Left lung (tissue), 10 donors: ENCODE results near the gene RBM46. TPM values are rescaled to one million over a fixed set of nuclear protein-coding genes. Genes with fewer than 3 reads are reported as not detected.
A peak's percentile ranks its signal among the peaks of the same experiment; 100 is the strongest.

Experiments used
- ATAC-seq: fragments of 200-7000 bp; cut with Tn5 transposase; one replicate; pipeline ENCODE4 v1.9.1; 2020; ENCODE audit warnings: moderate library complexity
- DNase-seq, 4 donors: peaks; one replicate each; pipeline ENCODE4 v3.0.0-alpha.2; 2013 to 2020
- H3K27ac ChIP-seq, 2 donors: fragments of 200-600 bp; sonication (generic) in 1 of 2; one replicate each; pipeline versions ENCODE4 v1.5.0 to v1.8.0; 2020 to 2021
- H3K27me3 ChIP-seq, 2 donors: fragments of 200-600 bp; sonication (generic) in 1 of 2; one replicate each; pipeline versions ENCODE4 v1.5.0 to v1.8.0; 2020 to 2021
- H3K36me3 ChIP-seq, 2 donors: fragments of 200-600 bp; sonication (generic) in 1 of 2; one replicate each; pipeline versions ENCODE4 v1.5.0 to v1.8.0; 2020 to 2021
- H3K4me1 ChIP-seq, 2 donors: fragments of 200-600 bp; one replicate each; pipeline ENCODE4 v1.8.0; 2021
- H3K4me3 ChIP-seq, 2 donors: fragments of 200-600 bp; sonication (generic) in 1 of 2; one replicate each; pipeline versions ENCODE4 v1.5.0 to v1.8.0; 2020 to 2021; ENCODE audit warnings: mild to moderate bottlenecking in 1 of 2
- H3K9me3 ChIP-seq, 2 donors: fragments of 200-600 bp; sonication (generic) in 1 of 2; one replicate each; pipeline versions ENCODE4 v1.5.0 to v1.8.0; 2020 to 2021
- intact Hi-C, 2 donors: fragments of 100-400 bp; cut with DNase I; formaldehyde crosslinking; loops; one replicate each; pipeline versions ENCODE4 v1.11.2 to v1.14.2; 2022
- polyA plus RNA-seq, 6 donors: library from polyadenylated mRNA; unstranded; fragments of 120-200 nt; gene quantifications; one replicate each; pipeline ENCODE4 v1.2.1, GENCODE V29; 2013; ENCODE audit not compliant: insufficient read length in 6 of 6
- total RNA-seq, 2 donors: library from RNA; stranded (reverse); fragmentation: NEBNext Ultra II Directional; extraction: Animal tissue kit (Norgen Biotek cat#: 25700); gene quantifications; one replicate each; pipeline ENCODE4 v1.2.1, GENCODE V29; 2021
- TF ChIP-seq, protein P1 (sequence below), 2 donors: fragments of 200-600 bp; sonication (generic) in 1 of 2; IDR thresholded peaks; one replicate each; pipeline versions ENCODE4 v1.5.0 to v1.8.0; 2021; ENCODE audit warnings: antibody characterized with exemption in 2 of 2
- donor health status: DM: no; HTN: yes; CAD: no.
- donor health status: DM: no; HTN: no; CAD: no.

Gene RBM46
- total and polyA plus RNA-seq, 8 donors: 0.06 TPM; not detected in 6

DNA sequence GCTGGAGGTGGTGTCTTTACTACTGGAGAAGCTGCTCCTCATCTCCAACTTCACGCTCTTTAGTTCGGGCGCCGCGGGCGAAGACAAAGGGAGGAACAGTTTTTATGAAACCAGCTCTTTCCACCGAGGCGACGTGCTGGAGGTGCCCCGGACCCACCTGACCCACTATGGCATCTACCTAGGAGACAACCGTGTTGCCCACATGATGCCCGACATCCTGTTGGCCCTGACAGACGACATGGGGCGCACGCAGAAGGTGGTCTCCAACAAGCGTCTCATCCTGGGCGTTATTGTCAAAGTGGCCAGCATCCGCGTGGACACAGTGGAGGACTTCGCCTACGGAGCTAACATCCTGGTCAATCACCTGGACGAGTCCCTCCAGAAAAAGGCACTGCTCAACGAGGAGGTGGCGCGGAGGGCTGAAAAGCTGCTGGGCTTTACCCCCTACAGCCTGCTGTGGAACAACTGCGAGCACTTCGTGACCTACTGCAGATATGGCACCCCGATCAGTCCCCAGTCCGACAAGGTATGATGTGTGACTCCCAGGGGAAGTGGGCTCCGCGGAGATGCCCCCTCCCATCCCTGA lies 36.6 kb upstream of the RBM46 start:
- Histone ChIP-seq H3K4me3 (peak overlapping the region; percentile 32 to 37), H3K27me3 (peaks cover 63% of the 10 kb centered on the region in 2 donors), H3K9me3 (no peaks in the 10 kb centered on the region), H3K27ac (no peak overlapping the region), H3K4me1 (peaks cover 14 to 19% of the 10 kb centered on the region in 2 donors), H3K36me3 (no peaks in the 10 kb centered on the region)
- peak in 1 of 4 donors; percentile 52 for DNase-seq
- TF ChIP-seq, protein P1, sequence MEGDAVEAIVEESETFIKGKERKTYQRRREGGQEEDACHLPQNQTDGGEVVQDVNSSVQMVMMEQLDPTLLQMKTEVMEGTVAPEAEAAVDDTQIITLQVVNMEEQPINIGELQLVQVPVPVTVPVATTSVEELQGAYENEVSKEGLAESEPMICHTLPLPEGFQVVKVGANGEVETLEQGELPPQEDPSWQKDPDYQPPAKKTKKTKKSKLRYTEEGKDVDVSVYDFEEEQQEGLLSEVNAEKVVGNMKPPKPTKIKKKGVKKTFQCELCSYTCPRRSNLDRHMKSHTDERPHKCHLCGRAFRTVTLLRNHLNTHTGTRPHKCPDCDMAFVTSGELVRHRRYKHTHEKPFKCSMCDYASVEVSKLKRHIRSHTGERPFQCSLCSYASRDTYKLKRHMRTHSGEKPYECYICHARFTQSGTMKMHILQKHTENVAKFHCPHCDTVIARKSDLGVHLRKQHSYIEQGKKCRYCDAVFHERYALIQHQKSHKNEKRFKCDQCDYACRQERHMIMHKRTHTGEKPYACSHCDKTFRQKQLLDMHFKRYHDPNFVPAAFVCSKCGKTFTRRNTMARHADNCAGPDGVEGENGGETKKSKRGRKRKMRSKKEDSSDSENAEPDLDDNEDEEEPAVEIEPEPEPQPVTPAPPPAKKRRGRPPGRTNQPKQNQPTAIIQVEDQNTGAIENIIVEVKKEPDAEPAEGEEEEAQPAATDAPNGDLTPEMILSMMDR (IDR thresholded peaks at IDR 0.05): no peak
- peak; percentile 2 for ATAC-seq
- intact Hi-C loops: no loop called here

DNA sequence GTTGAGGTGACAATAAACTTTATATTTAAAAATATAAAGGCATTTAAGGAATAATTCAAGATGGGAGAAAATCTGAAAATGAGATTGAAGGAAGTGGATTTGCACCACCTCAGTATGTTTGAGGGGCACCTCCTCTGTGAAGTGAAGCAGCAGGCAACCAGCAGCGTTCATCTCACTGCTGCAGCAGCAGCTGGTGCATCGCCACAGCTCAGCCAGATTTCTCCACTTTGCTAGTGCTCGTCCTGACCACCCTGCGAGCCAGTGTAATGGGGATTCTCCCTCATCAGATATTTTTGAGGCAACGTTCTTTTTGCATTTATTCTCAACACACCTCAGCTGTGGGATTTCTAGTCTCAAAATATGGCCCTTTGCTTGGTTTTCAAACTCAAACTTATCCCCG lies 23.4 kb upstream of the RBM46 start:
- H3K27ac ChIP-seq: no peak overlapping the region
- H3K4me1 ChIP-seq: no peaks in the 10 kb centered on the region
- no peak for ATAC-seq
- no peaks in the 10 kb centered on the region for H3K9me3 ChIP-seq
- H3K27me3 ChIP-seq: peaks cover 0 to 5% of the 10 kb centered on the region in 2 donors
- TF ChIP-seq, protein P1 (IDR thresholded peaks at IDR 0.05): no peak
- H3K4me3 ChIP-seq: no peak overlapping the region
- no peaks in the 10 kb centered on the region for H3K36me3 ChIP-seq
- intact Hi-C loops: no loop called here
- no peak for DNase-seq

DNA sequence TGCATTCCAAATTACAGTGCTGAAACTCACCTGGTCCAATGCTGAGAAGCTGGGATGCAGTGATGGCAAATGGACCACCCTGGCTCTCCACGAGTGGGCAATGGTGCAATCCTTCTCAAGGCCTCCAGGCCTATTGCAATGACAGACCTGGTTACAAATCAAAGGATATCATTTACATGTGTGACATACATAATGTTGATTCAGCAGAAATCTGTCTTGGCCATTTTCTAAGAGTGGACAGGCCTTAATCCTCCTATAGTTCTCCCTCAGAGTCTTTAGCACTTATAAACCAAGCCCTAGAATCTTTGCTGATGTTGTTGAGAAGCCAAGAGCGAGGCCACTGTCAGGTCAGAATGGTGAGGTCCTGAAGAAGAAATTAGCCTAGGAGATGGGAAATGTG lies 20.2 kb upstream of the RBM46 start:
- H3K4me1 ChIP-seq: no peaks in the 10 kb centered on the region
- ATAC-seq (no peak), DNase-seq (no peak)
- H3K4me3 ChIP-seq: no peak overlapping the region
- no peak overlapping the region for H3K27ac ChIP-seq
- TF ChIP-seq, protein P1 (IDR thresholded peaks at IDR 0.05): no peak
- no peaks in the 10 kb centered on the region for H3K9me3 ChIP-seq
- no peaks in the 10 kb centered on the region for H3K36me3 ChIP-seq
- intact Hi-C loops: no loop called here
- peaks cover 5 to 7% of the 10 kb centered on the region in 2 donors for H3K27me3 ChIP-seq

DNA sequence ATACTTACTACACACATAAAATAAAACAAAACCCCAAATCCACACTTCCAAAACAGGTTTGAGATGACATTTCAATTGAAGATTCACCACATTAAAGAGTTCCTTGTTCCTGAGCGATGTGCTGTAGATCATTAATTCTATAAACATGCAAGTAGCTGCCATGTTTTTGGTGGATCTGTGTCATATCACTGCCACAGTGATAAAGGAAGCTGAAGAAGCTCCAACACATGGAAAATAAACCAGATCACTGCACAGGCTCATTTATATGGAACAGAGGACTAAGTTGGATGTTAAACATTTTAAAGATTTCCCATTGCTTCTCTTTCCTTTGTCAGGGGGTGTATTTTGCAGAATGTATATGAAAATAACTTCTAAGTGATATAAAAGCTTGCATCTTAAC lies 2.8 kb upstream of the RBM46 start:
- DNase-seq: no peak
- TF ChIP-seq, protein P1 (IDR thresholded peaks at IDR 0.05): no peak
- no peaks in the 10 kb centered on the region for H3K36me3 ChIP-seq

DNA sequence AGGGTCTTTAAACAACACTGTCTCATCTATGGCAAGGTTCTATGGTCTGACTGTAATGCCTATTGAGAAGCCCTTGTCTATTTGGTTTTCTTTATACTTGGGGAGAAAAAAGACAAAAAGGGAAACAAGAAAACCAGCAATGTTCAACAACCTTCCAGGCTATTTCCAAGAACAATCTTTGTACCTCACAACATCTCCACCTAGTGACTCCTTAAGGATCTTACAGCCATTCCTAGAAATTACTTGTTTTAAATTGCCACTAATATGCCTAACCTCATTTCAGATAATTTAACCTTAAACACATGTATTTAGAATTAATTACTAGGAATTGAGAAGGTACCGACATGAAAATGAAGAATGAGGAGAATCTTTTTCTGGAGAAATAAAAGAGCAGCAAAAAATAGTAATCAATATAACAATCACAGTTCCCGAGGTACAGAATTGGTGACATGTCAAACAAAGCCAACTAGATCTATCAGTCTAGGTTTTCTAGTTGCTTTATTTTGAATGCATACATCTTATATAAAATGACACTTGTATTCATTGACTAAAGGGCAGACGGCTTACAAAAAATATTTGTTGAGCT lies 1.6 kb upstream of the RBM46 start:
- Histone ChIP-seq H3K4me1 (no peaks in the 10 kb centered on the region), H3K36me3 (no peaks in the 10 kb centered on the region), H3K4me3 (no peak overlapping the region), H3K27ac (no peak overlapping the region), H3K9me3 (no peaks in the 10 kb centered on the region), H3K27me3 (peaks cover 4 to 29% of the 10 kb centered on the region in 2 donors)
- TF ChIP-seq, protein P1 (IDR thresholded peaks at IDR 0.05): peak in 1 of 2 donors; percentile 47
- ATAC-seq: peak; percentile 65
- peak in 2 of 4 donors; percentile 11 to 24 for DNase-seq
- intact Hi-C loops: no loop called here

More for the DNA sequence above, 2.8 kb upstream of the RBM46 start:
- no peak overlapping the region for H3K27ac ChIP-seq
- H3K4me3 ChIP-seq: no peak overlapping the region
- H3K4me1 ChIP-seq: no peaks in the 10 kb centered on the region
- H3K9me3 ChIP-seq: no peaks in the 10 kb centered on the region
- peaks cover 4 to 29% of the 10 kb centered on the region in 2 donors for H3K27me3 ChIP-seq
- intact Hi-C loops: no loop called here
- no peak for ATAC-seq
